ENCODE measurements around the gene ZNF117. TPM values are rescaled to one million over a fixed set of nuclear protein-coding genes. Genes with fewer than 3 reads are reported as not detected.
"Not testable (repeated sequence)": the region's sequence is repeated elsewhere in the genome, so short reads cannot be mapped to it uniquely, and the experiment has no call there.

The ZNF117 gene
- total RNA-seq, result 10 to 100 TPM in 1 of 2 donors, 1 to 10 TPM in 1; 9.9 to 12.2 TPM
- long read RNA-seq, donor 1, partial matches to known transcripts, result 0 of 2 reads
- long read RNA-seq, donor 1, other reads (novel, unspliced or antisense), result 1 of 2 reads
- long read RNA-seq, donor 2, partial matches to known transcripts, result 0 of 1 reads
- long read RNA-seq, donor 2, other reads (novel, unspliced or antisense), result 1 of 1 reads

DNA sequence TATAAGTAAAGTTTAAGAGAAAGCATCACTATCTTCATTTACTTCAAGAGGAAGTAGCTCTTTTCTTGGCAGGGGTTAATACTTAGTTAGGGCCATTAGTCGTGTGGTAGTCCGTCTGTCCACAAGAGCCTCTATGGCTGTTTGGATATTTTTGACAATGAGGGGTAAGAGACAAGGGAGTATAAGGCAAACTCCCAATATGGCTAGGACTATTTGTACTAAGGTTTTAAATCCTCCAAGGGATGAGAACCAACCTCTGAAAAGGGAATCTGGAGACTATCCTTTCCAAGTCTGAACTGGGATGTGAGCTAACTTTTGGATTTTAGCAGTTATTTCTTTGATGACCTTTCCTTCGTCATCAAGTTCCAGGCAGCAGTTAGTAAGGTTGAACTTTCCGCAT is at the start of gene ZNF117:
TSS of gene ZNF117 (minus strand) at position 101 of the 400 bp plus-strand sequence.
- DNase-seq (ENCODE audit: low spot score), result no peak
- intact Hi-C loops (cut with DNase I), result no loop called here

DNA sequence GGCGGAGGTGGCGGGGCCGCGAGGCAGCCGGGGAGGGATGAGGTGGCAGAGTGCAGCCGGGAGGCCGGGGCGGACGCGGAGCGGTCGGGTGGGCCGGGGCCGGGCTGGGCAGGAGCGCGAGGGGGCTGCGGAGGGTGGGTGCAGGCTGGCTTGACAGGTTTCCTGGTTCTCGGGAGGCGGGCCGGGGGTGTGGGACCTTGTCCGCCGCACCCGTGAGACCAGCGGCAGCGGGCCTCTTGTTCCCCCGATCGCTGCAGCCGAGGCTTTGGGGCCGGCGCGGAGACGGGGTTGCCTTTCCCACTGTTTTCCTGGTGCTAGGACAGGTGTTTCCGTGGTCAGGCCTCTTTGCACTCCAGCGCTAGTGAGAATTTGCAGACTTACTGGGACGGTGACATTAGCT is 47.9 kb upstream of the ZNF117 start:
- intact Hi-C loops (cut with DNase I), result not testable (repeated sequence)
- DNase-seq (ENCODE audit: low spot score), result peak; percentile 85

DNA sequence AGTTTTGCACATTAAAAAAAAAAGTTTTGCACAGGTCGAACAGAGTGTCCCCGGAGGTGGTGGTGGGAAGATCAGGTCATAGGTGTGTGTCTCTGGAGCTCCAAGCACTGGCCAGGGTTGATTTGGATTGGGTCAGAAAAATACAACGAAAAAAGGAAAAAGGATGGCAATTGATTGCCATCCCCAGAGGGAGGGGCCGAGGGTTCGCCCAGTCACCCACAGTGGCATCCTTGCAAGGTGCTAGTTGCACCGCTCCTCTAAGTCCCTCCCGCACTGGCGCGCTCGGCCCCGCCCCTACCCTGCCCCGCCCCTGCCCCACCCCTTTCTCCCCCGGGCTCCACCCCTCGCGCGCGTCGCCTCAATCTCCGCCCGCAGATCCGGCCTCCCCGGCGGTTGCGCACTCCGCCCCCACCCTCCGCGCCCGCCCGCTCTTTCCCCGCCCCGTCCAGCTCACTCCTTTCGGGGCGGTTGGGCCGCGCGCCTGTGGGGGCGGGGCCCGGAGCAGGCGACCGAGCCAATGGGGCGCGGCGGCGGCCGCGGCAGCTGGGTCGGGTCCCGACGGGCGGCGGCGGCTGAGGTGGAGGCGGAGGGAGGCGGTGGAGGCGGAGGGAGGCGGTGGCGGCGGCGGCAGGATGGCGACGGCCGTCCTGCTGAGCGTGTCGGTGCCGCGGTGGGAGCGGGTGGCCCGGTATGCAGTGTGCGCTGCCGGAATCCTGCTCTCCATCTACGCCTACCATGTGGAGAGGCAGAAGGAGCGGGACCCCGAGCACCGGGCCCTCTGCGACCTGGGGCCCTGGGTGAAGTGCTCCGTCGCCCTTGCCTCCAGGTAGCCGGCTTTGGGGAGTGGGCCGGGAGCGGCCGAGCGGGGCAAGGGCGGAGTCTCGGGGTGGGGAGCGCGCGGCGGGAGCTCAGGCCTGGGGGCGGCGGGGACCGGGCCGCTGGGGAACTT is 47.2 kb upstream of the ZNF117 start:
- peak; percentile 98 for DNase-seq (ENCODE audit: low spot score)
- intact Hi-C loops (cut with DNase I), result no loop called here

GRCh38 chr7:65036526-65036925 is 45.7 kb upstream of the ZNF117 start:
- intact Hi-C loops (cut with DNase I); DNase-seq (ENCODE audit: low spot score): not testable (repeated sequence)

DNA sequence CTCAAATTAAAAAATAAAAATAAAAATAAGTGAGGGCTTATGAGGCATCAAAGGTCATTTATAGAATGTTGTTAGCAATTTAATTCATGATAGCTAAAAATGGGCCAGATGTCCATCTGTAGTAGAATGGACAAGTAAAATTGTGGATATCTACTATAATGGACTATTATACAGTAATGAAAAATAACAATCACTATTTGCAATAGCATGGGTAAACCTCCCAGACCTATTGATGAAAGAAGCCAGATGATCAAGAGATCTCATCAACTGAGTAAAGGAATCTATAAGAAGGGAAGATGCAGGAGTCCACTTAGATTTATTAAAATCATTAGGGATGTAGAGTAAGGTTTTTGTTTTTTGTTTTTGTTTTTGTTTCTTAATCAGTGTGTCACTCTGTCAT is 44.6 kb upstream of the ZNF117 start:
- intact Hi-C loops (cut with DNase I); DNase-seq (ENCODE audit: low spot score): not testable (repeated sequence)

GRCh38 chr7:65034120-65034782 is 43.4 kb upstream of the ZNF117 start:
- intact Hi-C loops (cut with DNase I); DNase-seq (ENCODE audit: low spot score): not testable (repeated sequence)

DNA sequence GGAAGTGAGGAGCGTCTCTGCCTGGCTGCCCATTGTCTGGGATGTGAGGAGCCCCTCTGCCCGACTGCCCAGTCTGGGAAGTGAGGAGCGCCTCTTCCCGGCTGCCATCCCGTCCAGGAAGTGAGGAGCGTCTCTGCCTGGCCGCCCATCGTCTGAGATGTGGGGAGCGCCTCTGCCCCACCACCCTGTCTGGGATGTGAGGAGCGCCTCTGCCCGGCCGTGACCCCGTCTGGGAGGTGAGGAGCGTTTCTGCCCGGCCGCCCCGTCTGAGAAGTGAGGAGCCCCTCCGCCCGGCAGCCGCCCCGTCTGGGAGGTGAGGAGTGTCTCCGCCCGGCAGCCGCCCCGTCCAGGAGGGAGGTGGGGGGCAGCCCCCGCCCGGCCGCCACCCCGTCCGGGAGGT is 42.6 kb upstream of the ZNF117 start:
- DNase-seq (ENCODE audit: low spot score); intact Hi-C loops (cut with DNase I): not testable (repeated sequence)

- DNase-seq (ENCODE audit: low spot score); intact Hi-C loops (cut with DNase I): not testable (repeated sequence)
Observed at GRCh38 chr7:65025023-65025422, 34.2 kb upstream of the ZNF117 start.

DNA sequence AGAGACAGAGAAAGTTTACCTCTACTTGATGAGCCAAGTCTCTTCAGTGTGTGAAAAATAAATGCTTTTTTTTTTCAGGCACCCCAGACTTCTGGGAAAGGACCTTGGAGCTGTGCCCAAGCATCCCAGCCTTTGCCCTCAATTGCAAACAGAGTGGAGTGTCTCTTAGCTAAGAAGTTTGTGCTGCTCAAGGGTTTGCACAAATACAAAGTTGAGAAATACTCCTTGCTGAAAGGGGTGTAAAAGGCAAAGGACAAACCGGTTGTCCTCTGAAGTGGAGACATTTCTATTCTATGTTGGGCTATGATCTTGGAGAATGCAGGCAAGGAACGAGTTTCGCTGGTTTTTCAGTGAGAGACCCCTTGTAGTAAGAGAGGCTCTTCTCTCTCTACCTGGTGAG is 30.1 kb upstream of the ZNF117 start:
- intact Hi-C loops (cut with DNase I); DNase-seq (ENCODE audit: low spot score): not testable (repeated sequence)

DNA sequence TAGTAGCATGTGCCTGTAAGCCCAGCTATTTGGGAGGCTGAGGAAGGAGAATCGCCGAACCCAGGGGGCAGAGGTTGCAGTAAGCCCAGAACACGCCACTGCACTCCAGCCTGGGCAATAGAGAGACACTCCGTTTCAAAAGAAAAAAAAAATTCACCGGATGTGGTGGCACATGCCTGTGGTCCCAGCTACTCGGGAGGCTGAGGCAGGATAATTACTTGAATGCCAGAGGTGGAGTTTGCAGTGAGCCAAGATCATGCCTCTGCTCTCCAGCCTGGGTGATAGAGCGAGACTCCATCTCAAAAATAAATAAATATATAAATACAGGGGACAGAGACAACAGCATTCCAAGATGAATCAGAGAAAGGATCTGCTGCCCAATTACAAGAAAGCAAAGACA is 19.0 kb upstream of the ZNF117 start:
- DNase-seq (ENCODE audit: low spot score); intact Hi-C loops (cut with DNase I): not testable (repeated sequence)

- DNase-seq (ENCODE audit: low spot score); intact Hi-C loops (cut with DNase I): not testable (repeated sequence)
Observed at GRCh38 chr7:65009394-65009793, 18.6 kb upstream of the ZNF117 start.

DNA sequence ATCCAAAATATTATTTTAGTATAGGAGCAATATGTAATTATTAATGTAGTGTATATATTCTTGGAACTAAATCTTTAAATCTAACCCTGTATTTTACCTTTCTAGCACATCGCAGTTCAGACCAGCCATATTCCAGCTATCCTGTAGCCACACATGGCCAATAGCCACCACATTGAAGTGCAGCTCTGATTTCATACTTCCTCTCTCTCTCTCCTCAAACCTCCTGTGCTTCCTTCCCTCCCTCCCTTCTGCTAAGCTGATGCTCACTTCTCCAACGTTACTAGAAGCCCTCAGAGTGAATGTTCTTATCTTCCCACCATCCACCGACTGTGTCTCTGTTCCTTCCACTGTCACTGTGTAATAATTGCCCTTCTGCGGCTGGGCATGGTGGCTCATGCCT is 16.2 kb upstream of the ZNF117 start:
- intact Hi-C loops (cut with DNase I); DNase-seq (ENCODE audit: low spot score): not testable (repeated sequence)

- peak; percentile 98 for DNase-seq (ENCODE audit: low spot score)
- intact Hi-C loops (cut with DNase I), result no loop called here
Observed at GRCh38 chr7:65006094-65006992, 15.5 kb upstream of the ZNF117 start, which contains the start of gene ERV3-1. TSS of gene ERV3-1 (minus strand) at chr7:65006687. CDS start at chr7:64993026, 13,661 bp downstream.

DNA sequence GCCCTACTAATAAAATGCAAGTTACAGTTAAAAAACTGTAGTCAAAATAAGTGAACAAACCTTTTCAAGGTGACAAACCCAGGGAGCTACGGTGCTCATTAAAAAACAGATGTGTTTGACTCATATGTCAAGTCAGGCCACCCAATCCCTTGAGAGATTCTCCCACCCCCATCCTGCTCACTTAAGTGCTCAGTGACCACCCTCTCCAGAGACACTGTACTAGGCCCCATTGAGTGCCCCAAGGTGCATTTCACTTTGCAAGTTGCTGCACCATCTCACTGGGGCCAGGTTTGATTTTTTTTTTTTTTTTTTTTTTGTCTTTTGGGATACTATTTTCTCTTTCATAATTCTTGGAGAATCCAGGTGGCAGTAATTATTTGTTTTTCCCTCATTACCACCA is 13.7 kb upstream of the ZNF117 start:
- intact Hi-C loops (cut with DNase I), result no loop called here
- DNase-seq (ENCODE audit: low spot score), result no peak

DNA sequence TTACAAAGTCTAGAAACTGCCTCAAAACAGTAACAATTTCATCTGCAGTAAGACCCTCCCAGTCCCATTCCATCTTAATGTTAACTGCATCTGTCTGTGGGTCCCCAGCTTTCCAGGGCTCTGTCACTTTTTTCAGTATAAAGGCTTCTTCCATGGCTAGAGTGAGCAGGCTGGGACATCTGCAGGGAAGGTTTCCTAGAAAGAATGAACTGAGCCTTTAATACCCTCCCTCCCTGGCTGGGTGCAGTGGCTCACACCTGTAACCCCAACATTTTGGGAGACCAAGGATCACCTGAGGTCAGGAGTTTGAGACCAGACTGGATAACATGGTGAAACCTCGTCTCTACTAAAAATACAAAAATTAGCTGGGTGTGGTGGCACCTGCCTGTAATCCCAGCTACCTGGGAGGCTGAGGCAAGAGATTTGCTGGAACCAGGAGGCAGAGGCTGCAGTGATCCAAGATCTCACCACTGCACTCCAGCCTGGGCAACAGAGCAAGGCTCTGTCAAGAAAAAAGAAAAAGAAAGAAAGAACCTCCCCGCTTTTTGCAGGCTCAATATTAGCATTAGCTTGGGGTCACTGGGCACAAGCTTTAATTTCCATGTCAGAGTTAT is 12.2 kb upstream of the ZNF117 start:
- intact Hi-C loops (cut with DNase I), result no loop called here

GRCh38 chr7:65001291-65001814 is 10.5 kb upstream of the ZNF117 start:
- no peak for DNase-seq (ENCODE audit: low spot score)
- intact Hi-C loops (cut with DNase I), result no loop called here

More for the DNA sequence above, 12.2 kb upstream of the ZNF117 start:
- DNase-seq (ENCODE audit: low spot score), result no peak

DNA sequence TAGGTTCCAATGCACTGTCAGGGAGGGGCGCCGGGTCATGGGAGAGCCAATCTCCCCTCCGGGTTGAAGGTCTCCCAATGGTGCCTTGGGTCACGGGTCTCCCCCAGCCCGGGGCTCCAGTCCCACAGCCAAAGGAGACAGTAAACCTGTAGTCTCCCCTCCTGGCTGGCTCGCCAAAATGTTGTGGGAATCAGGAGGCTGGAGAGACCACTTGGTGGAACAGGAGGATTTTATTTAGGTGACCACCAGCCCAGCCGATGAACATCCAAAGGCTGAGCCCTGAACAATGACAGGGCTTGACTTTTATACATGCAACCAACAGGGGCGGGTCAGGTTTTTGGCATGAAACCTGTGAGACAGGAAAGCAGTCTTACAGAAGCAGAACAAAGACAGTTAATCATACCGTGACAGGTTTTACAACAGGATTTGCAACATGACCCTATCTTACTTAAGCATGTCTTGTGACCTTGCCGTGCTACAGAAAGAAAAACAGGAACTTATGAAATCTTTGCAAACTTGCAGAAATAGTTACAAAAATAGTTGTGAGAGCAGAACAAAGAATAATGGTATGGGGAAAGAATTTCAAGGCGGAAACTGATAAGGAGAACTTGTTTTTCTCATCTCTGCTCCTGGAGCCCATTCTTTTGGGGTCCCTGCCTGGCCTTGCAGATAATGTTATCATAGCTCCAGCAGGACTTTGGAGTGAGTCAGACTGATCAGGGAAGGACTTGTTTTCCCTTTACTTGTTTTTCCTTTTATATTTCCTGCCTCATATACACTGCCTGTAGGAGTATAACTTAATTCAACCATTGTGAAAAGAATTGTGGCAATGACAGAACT is 8.5 kb upstream of the ZNF117 start:
- no peak for DNase-seq (ENCODE audit: low spot score)
- intact Hi-C loops (cut with DNase I), result no loop called here

DNA sequence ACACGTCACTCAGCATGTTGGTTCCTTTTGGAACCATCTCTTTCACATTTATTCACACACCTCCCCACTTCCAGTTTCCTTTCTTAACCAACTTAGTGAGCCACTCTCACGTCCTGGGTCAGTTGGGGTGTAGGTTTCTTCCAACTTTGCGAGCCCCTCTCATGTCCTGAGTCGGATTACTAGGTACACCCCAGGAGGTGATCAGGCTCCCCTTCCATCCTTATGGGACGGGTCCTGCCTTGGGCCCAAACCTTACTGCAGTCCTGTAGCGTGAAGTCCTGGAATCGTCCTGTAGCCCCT is 8.0 kb upstream of the ZNF117 start:
- intact Hi-C loops (cut with DNase I), result no loop called here
- no peak for DNase-seq (ENCODE audit: low spot score)
